Caki2 (cell line): ENCODE results near the gene ZDHHC4. TPM values are rescaled to one million over a fixed set of nuclear protein-coding genes. Genes with fewer than 3 reads are reported as not detected.

Source experiments
- DNase-seq: peaks from one replicate; pipeline ENCODE4 v3.0.0-alpha.2; 2015; ENCODE audit warnings: low read depth
- in situ Hi-C: cut with HindIII; loops from 2 replicates; pipeline ENCODE4 v1.10.0; 2016; ENCODE audit warnings: low sequenced_read_pairs, low pct_unique_long_range_greater_than_20kb, mixed read lengths
- total RNA-seq: library from RNA; depleted of rRNA; stranded (reverse); fragments of >200 nt; shearing (Covaris generic); gene quantifications from 2 replicates; pipeline ENCODE4 v1.2.3, GENCODE V29; 2014; ENCODE audit warnings: low replicate concordance

The ZDHHC4 gene
- total RNA-seq, 1 experiment from 2014 or later: 103 TPM

DNA sequence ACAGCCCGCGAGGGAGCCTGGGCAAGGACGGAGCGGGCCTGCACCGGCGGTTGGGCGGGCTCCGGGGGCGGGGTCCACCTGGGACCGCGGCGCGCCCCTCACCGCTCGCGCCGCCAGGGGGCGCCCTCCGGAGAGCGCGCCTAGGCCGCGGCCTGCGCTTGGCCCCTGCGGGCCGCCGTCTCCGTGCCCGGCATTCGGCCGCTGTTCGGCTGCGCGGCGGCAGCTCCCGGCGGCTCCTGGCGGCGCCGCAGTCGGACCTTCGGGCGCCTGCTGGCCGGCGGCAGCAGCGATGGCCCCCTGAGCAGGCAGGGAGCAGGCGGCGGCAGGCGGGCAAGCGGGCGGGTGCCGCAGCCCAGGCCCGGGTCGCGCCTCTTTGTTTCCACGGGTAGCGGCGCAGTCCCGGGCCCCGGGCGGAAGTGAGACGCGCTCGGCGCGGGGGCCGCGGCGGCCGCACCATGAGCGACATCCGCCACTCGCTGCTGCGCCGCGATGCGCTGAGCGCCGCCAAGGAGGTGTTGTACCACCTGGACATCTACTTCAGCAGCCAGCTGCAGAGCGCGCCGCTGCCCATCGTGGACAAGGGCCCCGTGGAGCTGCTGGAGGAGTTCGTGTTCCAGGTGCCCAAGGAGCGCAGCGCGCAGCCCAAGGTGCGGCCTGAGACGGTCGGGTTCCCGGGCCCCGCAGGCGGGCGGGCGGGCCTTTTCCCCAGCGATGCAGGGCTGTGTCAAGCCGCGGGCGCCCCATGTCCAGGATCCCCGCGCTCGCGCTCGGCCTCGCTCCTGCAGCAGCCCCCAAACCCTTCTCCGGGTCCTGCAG, 12.8 kb downstream of the ZDHHC4 start, which contains the start of gene INTS15:
Gene INTS15, plus strand, starts transcription at position 193 of the 816 bp plus-strand sequence. Its CDS starts 263 bp downstream, at position 456.
- DNase-seq: peak; percentile 81
- in situ Hi-C loops: no loop called here

- no peak for DNase-seq
- in situ Hi-C loops: no loop called here
These were observed 13.4 kb downstream of the ZDHHC4 start for GRCh38 chr7:6590645-6591110.

GRCh38 chr7:6600093-6600492, 22.8 kb downstream of the ZDHHC4 start:
- no peak for DNase-seq
- in situ Hi-C loops: no loop called here

GRCh38 chr7:6604458-6604857, 27.2 kb downstream of the ZDHHC4 start:
- in situ Hi-C loops: no loop called here
- DNase-seq: no peak

- in situ Hi-C loops: no loop called here
- no peak for DNase-seq
These were observed 29.8 kb downstream of the ZDHHC4 start for GRCh38 chr7:6606866-6607583.

- in situ Hi-C loops: no loop called here
- no peak for DNase-seq
These were observed 30.4 kb downstream of the ZDHHC4 start for GRCh38 chr7:6607651-6608051.

- no peak for DNase-seq
- in situ Hi-C loops: no loop called here
These were observed 30.8 kb downstream of the ZDHHC4 start for GRCh38 chr7:6608081-6608480.

DNA sequence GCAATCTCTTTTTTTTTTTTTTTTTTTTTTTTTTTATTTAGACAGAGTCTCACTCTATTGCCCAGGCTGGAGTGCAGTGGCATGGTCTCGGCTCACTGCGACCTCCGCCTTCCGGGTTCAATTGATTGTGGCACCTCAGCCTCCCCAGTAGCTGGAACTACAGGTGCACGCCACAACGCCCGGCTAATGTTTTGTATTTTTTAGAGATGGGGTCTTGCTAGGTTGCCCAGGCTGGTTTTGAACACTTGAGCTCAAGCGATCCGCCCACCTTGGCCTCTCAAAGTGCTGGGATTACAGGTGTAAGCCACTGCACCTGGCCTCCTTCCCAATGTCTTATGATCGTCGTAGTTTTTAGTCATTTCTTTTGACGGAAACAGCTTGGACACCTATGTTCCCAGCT, 31.5 kb downstream of the ZDHHC4 start:
- in situ Hi-C loops: no loop called here
- DNase-seq: no peak

- in situ Hi-C loops: no loop called here
- DNase-seq: no peak
These were observed 35.6 kb downstream of the ZDHHC4 start for GRCh38 chr7:6612819-6613218.

DNA sequence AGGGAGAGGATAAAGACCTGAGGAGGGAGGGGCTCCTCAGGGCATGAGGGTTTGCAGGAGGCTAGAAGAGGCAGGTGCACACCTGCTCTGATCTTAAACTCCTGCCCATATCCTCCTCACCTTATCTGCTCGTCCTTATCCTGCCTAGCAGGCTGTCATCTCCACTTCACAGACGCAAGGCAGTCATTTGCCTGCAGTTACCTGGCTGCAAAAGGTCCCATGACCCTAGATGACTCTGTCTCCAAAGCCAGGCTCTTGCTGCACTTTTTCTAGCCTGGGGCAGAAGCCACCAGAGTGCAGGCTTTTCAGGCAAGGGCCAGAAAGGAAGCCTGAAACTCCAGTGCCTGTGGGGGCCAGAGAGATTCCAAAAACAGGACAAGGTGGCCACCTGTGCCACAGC, 36.5 kb downstream of the ZDHHC4 start:
- in situ Hi-C loops: no loop called here
- no peak for DNase-seq

DNA sequence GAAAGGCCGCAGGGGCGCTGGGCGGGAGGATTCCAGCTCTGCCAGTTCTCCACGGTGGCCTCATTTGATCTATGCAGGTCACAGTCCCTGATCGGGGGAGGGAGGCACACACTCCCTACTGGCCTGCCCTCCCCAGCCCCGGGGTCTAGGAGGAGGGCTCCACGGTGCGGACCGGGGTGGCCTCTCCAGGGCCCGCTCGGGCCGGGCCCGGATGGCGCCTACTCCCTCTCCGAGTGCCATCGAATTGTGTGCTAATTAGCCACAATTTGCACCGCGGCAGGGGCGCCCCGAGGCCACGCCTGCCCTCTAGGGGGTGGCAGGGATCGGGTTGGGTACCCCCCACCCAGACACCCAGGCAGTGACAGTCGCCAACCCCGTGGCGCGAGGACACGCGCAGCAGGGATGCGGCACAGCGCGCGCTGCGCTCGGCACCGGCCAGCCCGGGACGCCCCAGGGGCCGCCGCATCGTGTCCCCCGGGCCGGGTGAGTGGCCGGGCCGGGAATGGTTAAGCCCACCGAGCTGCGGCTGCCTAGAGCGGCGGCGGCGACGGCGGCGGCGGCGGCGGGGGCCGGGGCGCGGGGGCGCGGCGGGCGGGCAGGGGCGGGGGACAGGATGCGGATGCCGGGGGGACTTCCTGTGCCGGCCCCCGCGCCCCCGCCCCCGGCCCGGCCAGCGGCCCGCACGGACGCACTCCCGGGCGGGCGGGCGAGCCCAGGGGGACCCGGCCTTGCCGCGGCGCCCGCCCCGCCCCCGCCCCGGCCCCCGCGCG, 37.9 kb downstream of the ZDHHC4 start, which contains the start of gene ZNF853:
Gene ZNF853, plus strand, starts transcription at position 658 of the 770 bp plus-strand sequence. CDS start 565 bp downstream, outside the sequence.
- DNase-seq: no peak
- in situ Hi-C loops: no loop called here

- DNase-seq: no peak
- in situ Hi-C loops: no loop called here
These were observed 38.7 kb downstream of the ZDHHC4 start for GRCh38 chr7:6615723-6616555.

GRCh38 chr7:6616854-6617643, 39.8 kb downstream of the ZDHHC4 start:
- in situ Hi-C loops: no loop called here
- no peak for DNase-seq

GRCh38 chr7:6618621-6619020, 41.4 kb downstream of the ZDHHC4 start:
- no peak for DNase-seq
- in situ Hi-C loops: no loop called here

DNA sequence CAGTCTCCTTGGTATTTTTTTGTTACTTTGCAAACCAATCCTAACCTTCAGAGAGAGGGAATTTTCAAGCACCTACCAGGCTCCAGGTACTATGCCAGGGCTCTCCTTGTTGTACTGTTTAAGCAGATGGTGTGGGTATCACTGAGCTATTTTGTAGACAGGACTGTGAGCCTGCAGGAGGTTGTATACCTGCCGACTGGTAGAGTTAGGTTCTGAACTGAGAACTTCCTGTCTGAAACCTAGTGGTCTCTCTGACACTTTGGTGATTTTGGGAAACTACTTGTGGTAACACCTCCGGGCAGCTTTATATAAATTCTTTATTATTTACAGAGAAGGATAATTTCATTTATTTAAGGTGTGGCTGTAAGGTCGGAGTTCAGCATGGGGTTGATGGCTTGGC, 42.7 kb downstream of the ZDHHC4 start:
- DNase-seq: no peak
- in situ Hi-C loops: no loop called here

DNA sequence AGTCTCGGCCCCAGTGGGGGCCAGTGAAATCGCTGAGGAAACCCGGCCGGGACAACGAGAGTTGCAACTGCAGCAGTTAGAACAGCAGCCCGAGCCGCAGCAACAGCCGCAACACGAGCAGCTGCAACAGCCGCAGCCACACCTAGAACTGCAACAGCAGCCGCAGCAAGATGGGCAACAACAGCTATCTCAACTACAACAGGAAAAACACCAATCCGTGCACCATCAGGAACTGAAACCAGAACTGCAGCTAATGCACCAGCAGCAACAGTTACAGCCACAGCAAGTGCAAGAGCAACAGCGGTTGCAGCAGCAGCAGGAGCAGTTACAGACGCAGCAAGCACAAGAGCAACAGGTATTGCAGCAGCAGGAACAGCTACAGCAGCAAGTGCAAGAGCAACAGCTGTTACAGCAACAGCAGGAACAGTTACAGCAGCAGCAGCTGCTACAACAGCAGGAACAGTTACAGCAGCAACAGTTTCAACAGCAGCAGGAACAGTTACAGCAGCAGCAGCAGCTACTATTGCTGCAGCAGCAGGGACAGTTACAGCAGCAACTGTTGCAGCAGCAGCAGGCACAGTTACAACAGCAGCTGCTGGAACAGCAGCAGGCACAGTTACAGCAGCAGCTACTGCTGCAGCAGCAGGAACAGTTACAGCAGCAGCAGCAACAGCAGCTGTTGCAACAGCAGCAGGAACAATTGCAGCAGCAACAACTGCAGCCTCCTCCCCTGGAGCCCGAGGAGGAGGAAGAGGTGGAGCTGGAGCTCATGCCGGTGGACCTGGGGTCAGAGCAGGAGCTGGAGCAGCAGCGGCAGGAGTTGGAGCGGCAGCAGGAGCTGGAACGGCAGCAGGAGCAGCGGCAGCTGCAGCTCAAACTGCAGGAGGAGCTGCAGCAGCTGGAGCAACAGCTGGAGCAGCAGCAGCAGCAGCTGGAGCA, 44.2 kb downstream of the ZDHHC4 start:
- no peak for DNase-seq
- in situ Hi-C loops: no loop called here
